A549 (cell line): ENCODE results near the gene VWC2. TPM values are rescaled to one million over a fixed set of nuclear protein-coding genes. Genes with fewer than 3 reads are reported as not detected.

Source experiments
- ATAC-seq, 2 experiments: fragments of 200-7000 bp in 1 of 2; fragments of >200 bp in 1 of 2; cut with Nextera tagmentation in 1 of 2; cut with Tn5 transposase in 1 of 2; 3 replicates each; pipeline versions ENCODE4 v1.8.0 to v1.9.1; 2018 to 2020; ENCODE audit warnings: mild to moderate bottlenecking in 1 of 2, moderate library complexity in 1 of 2
- CTCF ChIA-PET: fragments of 300-600 bp; sonication (Branson Sonifier 250); formaldehyde crosslinking; extraction: SDS; loops from one replicate; lab custom pipeline; 2021; ENCODE audit warnings: antibody characterized with exemption, inconsistent platforms; lab: Yijun Ruan, JAX
- POLR2A ChIA-PET: fragments of 350-600 bp; formaldehyde crosslinking; extraction: SDS; loops from one replicate; lab custom pipeline; 2021; ENCODE audit warnings: antibody characterized with exemption, inconsistent platforms; lab: Yijun Ruan, JAX
- DNase-seq, 2 experiments: peaks; one replicate each; pipeline versions ENCODE4 v3.0.0 to v3.0.0-alpha.2; 2011 to 2016; ENCODE audit warnings: low read depth in 1 of 2, low spot score in 1 of 2
- FAIRE-seq: peaks from 2 replicates; lab custom pipeline; 2011; peaks lifted over from hg19 to GRCh38; lab: Jason Lieb, UNC
- H3K27ac ChIP-seq, 2 experiments: fragments of >200 bp; sonication (Bioruptor Twin); formaldehyde crosslinking; 3 replicates each; pipeline ENCODE4 v1.5.1; 2016 to 2017
- H3K4me1 ChIP-seq: fragments of >200 bp; sonication (Bioruptor Twin); formaldehyde crosslinking; 3 replicates; pipeline ENCODE4 v1.6.1; 2016
- H3K4me2 ChIP-seq: fragments of >200 bp; sonication (Bioruptor Twin); formaldehyde crosslinking; 3 replicates; pipeline ENCODE4 v1.6.1; 2016
- H3K4me3 ChIP-seq: fragments of >200 bp; sonication (Bioruptor Twin); formaldehyde crosslinking; 3 replicates; pipeline ENCODE4 v1.5.1; 2016
- H3K9me3 ChIP-seq: fragments of >200 bp; sonication (Bioruptor Twin); formaldehyde crosslinking; 3 replicates; pipeline ENCODE4 v1.6.1; 2016
- ATOH8 ChIP-seq: fragments of 250-450 bp; sonication (Bioruptor Pico); IDR thresholded peaks from 2 replicates; pipeline ENCODE4 v1.5.0; 2020; ENCODE audit warnings: low read depth, mild to moderate bottlenecking, moderate library complexity
- CBX8 ChIP-seq: fragments of 200-600 bp; sonication (generic); IDR thresholded peaks from 2 replicates; pipeline ENCODE4 v1.6.1; 2016
- CHD2 ChIP-seq: fragments of 150-350 bp; IDR thresholded peaks from 2 replicates; pipeline ENCODE4 v1.6.1; 2014; ENCODE audit warnings: low read length; ENCODE audit not compliant: partially characterized antibody
- E2F6 ChIP-seq: IDR thresholded peaks from 2 replicates; pipeline ENCODE4 v1.6.1; 2012; ENCODE audit warnings: low read depth, borderline replicate concordance
- EP300 ChIP-seq, 2 experiments: fragments of >200 bp; sonication (Bioruptor Twin); formaldehyde crosslinking; IDR thresholded peaks; 2 replicates in 1 of 2; 3 replicates in 1 of 2; pipeline ENCODE4 v1.6.1; 2016 to 2017
- ESRRA ChIP-seq: fragments of 150-350 bp; IDR thresholded peaks from 2 replicates; pipeline ENCODE4 v1.6.1; 2014; ENCODE audit warnings: mild to moderate bottlenecking, low read length, borderline replicate concordance
- FOSL2 ChIP-seq, 2 experiments: fragments of 450-650 bp in 1 of 2; fragments of >200 bp in 1 of 2; sonication (Bioruptor Twin) in 1 of 2; formaldehyde crosslinking; IDR thresholded peaks; 2 replicates each; pipeline versions ENCODE4 v1.5.0 to v1.6.1; 2016 to 2020; ENCODE audit warnings: mild to moderate bottlenecking in 1 of 2, moderate library complexity in 1 of 2
- GATA3 ChIP-seq: IDR thresholded peaks from 2 replicates; pipeline ENCODE4 v1.6.1; 2012; ENCODE audit warnings: borderline replicate concordance
- HOXB5 ChIP-seq: fragments of 250-450 bp; sonication (Bioruptor Pico); IDR thresholded peaks from 2 replicates; pipeline ENCODE4 v1.5.0; 2020; ENCODE audit warnings: mild to moderate bottlenecking, moderate library complexity
- JUNB ChIP-seq: fragments of >200 bp; sonication (Bioruptor Twin); formaldehyde crosslinking; IDR thresholded peaks from 2 replicates; pipeline ENCODE4 v1.6.1; 2016
- KDM1A ChIP-seq: fragments of 200-600 bp; sonication (generic); IDR thresholded peaks from 2 replicates; pipeline ENCODE4 v1.6.1; 2016; ENCODE audit warnings: low read depth, mild to moderate bottlenecking
- KDM5A ChIP-seq: fragments of 200-600 bp; sonication (generic); IDR thresholded peaks from 2 replicates; pipeline ENCODE4 v1.6.1; 2016; ENCODE audit warnings: antibody characterized with exemption, mild to moderate bottlenecking
- MAFK ChIP-seq: fragments of 450-650 bp; IDR thresholded peaks from 2 replicates; pipeline ENCODE4 v1.6.1; 2014; ENCODE audit not compliant: partially characterized antibody
- NPAS2 ChIP-seq: fragments of 250-450 bp; sonication (Bioruptor Pico); IDR thresholded peaks from 2 replicates; pipeline ENCODE4 v1.8.0; 2022; ENCODE audit warnings: mild to moderate bottlenecking, moderate library complexity, borderline replicate concordance
- PHF8 ChIP-seq: fragments of 200-600 bp; sonication (generic); IDR thresholded peaks from 2 replicates; pipeline ENCODE4 v1.6.1; 2016; ENCODE audit warnings: low read depth, mild to moderate bottlenecking, antibody characterized with exemption, moderate library complexity, borderline replicate concordance
- POLR2AphosphoS2 ChIP-seq: conservative IDR thresholded peaks from 2 replicates; pipeline ENCODE4 v1.6.1; 2012; ENCODE audit warnings: low read length, improper control_type of control experiment, inconsistent platforms
- RARB ChIP-seq: fragments of 250-450 bp; sonication (Bioruptor Pico); IDR thresholded peaks from 2 replicates; pipeline ENCODE4 v1.8.0; 2021; ENCODE audit warnings: mild to moderate bottlenecking, moderate library complexity
- RCOR1 ChIP-seq: fragments of 150-350 bp; IDR thresholded peaks from 2 replicates; pipeline ENCODE4 v1.6.1; 2014; ENCODE audit warnings: antibody characterized with exemption, low read length, low read depth
- REST ChIP-seq: fragments of 200-600 bp; sonication (generic); IDR thresholded peaks from 2 replicates; pipeline ENCODE4 v1.6.1; 2016; ENCODE audit warnings: antibody characterized with exemption, mild to moderate bottlenecking, moderate library complexity
- RNF2 ChIP-seq: fragments of 200-600 bp; sonication (generic); IDR thresholded peaks from 2 replicates; pipeline ENCODE4 v1.6.1; 2016; ENCODE audit warnings: low read depth, mild to moderate bottlenecking, antibody characterized with exemption, moderate library complexity, borderline replicate concordance
- SMC3 ChIP-seq: fragments of >200 bp; sonication (Bioruptor Twin); formaldehyde crosslinking; IDR thresholded peaks from 3 replicates; pipeline ENCODE4 v1.6.1; 2018; ENCODE audit warnings: inconsistent platforms
- ZSCAN20 ChIP-seq: fragments of 250-450 bp; sonication (Bioruptor Pico); IDR thresholded peaks from 2 replicates; pipeline ENCODE4 v1.8.0; 2022; ENCODE audit warnings: mild to moderate bottlenecking, moderate library complexity
- WGBS: methylation state at CpG from one replicate; pipeline ENCODE4 v1.1.6; 2017; ENCODE audit errors: missing lambda C conversion rate; 5-methylcytosine and 5-hydroxymethylcytosine counted together
- polyA plus RNA-seq, 4 experiments: library from polyadenylated mRNA; depleted of rRNA in 3 of 4; stranded (reverse); fragments of >200 nt; fragmentation: RNase III in 1 of 4; extraction: RNeasy Plus Mini Kit Qiagen cat#74134 plus additional on column Dnase treatment in 1 of 4; gene quantifications; 2 replicates in 3 of 4; 3 replicates in 1 of 4; pipeline ENCODE4 v1.2.3, GENCODE V29; 2011 to 2017

The VWC2 gene
- polyA plus RNA-seq, 2 of the 4 experiments (the other 2 are of a cell fraction) = not detected

- no peak overlapping the region for H3K27ac ChIP-seq
- no peaks in the 10 kb centered on the region for H3K4me1 ChIP-seq
- WGBS = 6% methylated on average over 2 of the region's 2 CpGs
- CTCF ChIA-PET = interaction anchor here (0.6 kb wide), 1 partner anchor 1186 kb away, joined by 3 read pairs; no protein-coding TSS in a partner anchor
- H3K9me3 ChIP-seq = peaks cover 2% of the 10 kb centered on the region; the same call in 1 of the 3 replicates
- POLR2A ChIA-PET = no interaction called here
- DNase-seq = peak in 1 of 2 experiments; percentile 20
- H3K4me2 ChIP-seq = no peak overlapping the region
- no peak for FAIRE-seq
- H3K4me3 ChIP-seq = no peak overlapping the region
- TF ChIP-seq GATA3 = no peak
- TF ChIP-seq RCOR1 = no peak
- no peak for TF ChIP-seq SMC3
- no peak for TF ChIP-seq KDM5A
- no peak for TF ChIP-seq RARB (CRISPR knock-in tag)
- TF ChIP-seq REST = no peak
- peak in 1 of 2 experiments; percentile 30; a peak in 1 of 6 replicates for ATAC-seq
These were observed 3.6 kb downstream of the VWC2 start for GRCh38 chr7:49776994-49777393.

- Histone ChIP-seq H3K9me3 (no peaks in the 10 kb centered on the region), H3K4me3 (no peak overlapping the region), H3K4me1 (no peaks in the 10 kb centered on the region), H3K27ac (no peak overlapping the region), H3K4me2 (no peak overlapping the region)
- TF ChIP-seq ZSCAN20 (CRISPR knock-in tag) (no peak), MAFK (no peak), CHD2 (no peak), POLR2AphosphoS2 (no peak), EP300 (IDR thresholded peaks at IDR 0.05) (no peak), ATOH8 (CRISPR knock-in tag) (no peak), RNF2 (no peak), HOXB5 (CRISPR knock-in tag) (no peak), E2F6 (no peak), ESRRA (no peak), PHF8 (no peak), JUNB (no peak), CBX8 (no peak), KDM1A (no peak), FOSL2 (IDR thresholded peaks at IDR 0.05) (no peak), FOSL2 (CRISPR knock-in tag; IDR thresholded peaks at IDR 0.05) (no peak), RCOR1 (no peak), NPAS2 (CRISPR knock-in tag) (no peak)
- DNase-seq (no peak), ATAC-seq (no peak), FAIRE-seq (no peak)
- ChIA-PET POLR2A (no interaction called here), CTCF (interaction anchor here (1.0 kb wide), 1 partner anchor 11 kb away, joined by 3 read pairs; no protein-coding TSS in a partner anchor)
- 52% methylated on average over 3 of the region's 3 CpGs for WGBS
These were observed 5.4 kb downstream of the VWC2 start for GRCh38 chr7:49778731-49779270.
